HepG2 (cell line): Measurements from ENCODE around the gene IFI27. TPM values are rescaled to one million over a fixed set of nuclear protein-coding genes. Genes with fewer than 3 reads are reported as not detected.

Experiments
- ATAC-seq: fragments of 200-7000 bp; cut with Tn5 transposase; 3 replicates; pipeline ENCODE4 v1.9.1; 2020; ENCODE audit warnings: mild to moderate bottlenecking, moderate library complexity
- BruUV-seq: library from RNA; stranded (reverse); fragments of 400-500 nt; replicated peaks from 2 replicates; lab custom pipeline; 2021; lab: Mats Ljungman, UMichigan
- CTCF ChIA-PET: fragments of 300-600 bp; formaldehyde crosslinking; extraction: SDS; loops from one replicate; lab custom pipeline; 2021; ENCODE audit warnings: low total read pairs, inconsistent platforms, low intra/inter-chr PET ratio; lab: Yijun Ruan, JAX
- POLR2A ChIA-PET: fragments of 350-600 bp; sonication (Branson Sonifier 250); formaldehyde crosslinking; loops from one replicate; lab custom pipeline; 2020; ENCODE audit warnings: antibody characterized with exemption, inconsistent platforms; lab: Yijun Ruan, JAX
- DNase-seq: peaks from one replicate; pipeline ENCODE4 v3.0.0-alpha.2; 2015; ENCODE audit warnings: low spot score
- FAIRE-seq: peaks from 3 replicates; lab custom pipeline; 2011; peaks lifted over from hg19 to GRCh38; lab: Jason Lieb, UNC
- H2AFZ ChIP-seq: one replicate; pipeline ENCODE4 v1.6.1; 2011; ENCODE audit warnings: low read length, inconsistent platforms
- H3K27ac ChIP-seq: fragments of 300-600 bp; 3 replicates; pipeline ENCODE4 v1.8.0; 2011; ENCODE audit warnings: mixed run types, mild to moderate bottlenecking, mixed read lengths, low read length, inconsistent platforms; ENCODE audit not compliant: insufficient read depth; ENCODE audit errors: extremely low read length
- H3K27me3 ChIP-seq, 2 experiments: fragments of 200-600 bp in 1 of 2; 2 replicates in 1 of 2; 3 replicates in 1 of 2; pipeline versions ENCODE4 v1.6.0 to v1.8.0; 2011; ENCODE audit warnings: low read length in 2 of 2, mild to moderate bottlenecking in 2 of 2, moderate library complexity in 2 of 2, inconsistent platforms in 1 of 2; ENCODE audit not compliant: insufficient read depth in 2 of 2, control insufficient read depth in 1 of 2
- H3K36me3 ChIP-seq, 2 experiments: fragments of 200-600 bp in 1 of 2; replicated peaks in 1 of 2; 2 replicates in 1 of 2; 3 replicates in 1 of 2; pipeline versions ENCODE4 v1.5.1 to v1.8.0; 2011; ENCODE audit warnings: low read length in 2 of 2, inconsistent platforms in 1 of 2; ENCODE audit not compliant: insufficient read depth in 2 of 2, control insufficient read depth in 1 of 2
- H3K4me1 ChIP-seq: 2 replicates; pipeline ENCODE4 v1.5.1; 2012; ENCODE audit warnings: low read length, inconsistent platforms; ENCODE audit not compliant: insufficient read depth
- H3K4me2 ChIP-seq: 2 replicates; pipeline ENCODE4 v1.6.0; 2011; ENCODE audit warnings: low read depth, low read length, inconsistent platforms
- H3K4me3 ChIP-seq, 3 experiments: fragments of 200-600 bp in 1 of 3; sonication (generic), shearing (Covaris generic) in 1 of 3; replicated peaks in 1 of 3; 2 replicates each; pipeline ENCODE4 v1.5.1; 2011 to 2016; ENCODE audit warnings: low read length in 3 of 3, inconsistent platforms in 2 of 3, low read depth in 2 of 3, mild to moderate bottlenecking in 2 of 3, control low read depth in 1 of 3, mixed read lengths in 1 of 3; ENCODE audit not compliant: insufficient read depth in 1 of 3
- H3K79me2 ChIP-seq: one replicate; pipeline ENCODE4 v1.6.1; 2011; ENCODE audit warnings: low read length, inconsistent platforms; ENCODE audit not compliant: insufficient read depth
- H3K9ac ChIP-seq: 2 replicates; pipeline ENCODE4 v1.6.0; 2011; ENCODE audit warnings: mild to moderate bottlenecking, low read depth, low read length, inconsistent platforms; ENCODE audit not compliant: insufficient read depth
- H3K9me3 ChIP-seq: 2 replicates; pipeline ENCODE4 v1.5.1; 2012; ENCODE audit warnings: mild to moderate bottlenecking, low read length
- H4K20me1 ChIP-seq: 2 replicates; pipeline ENCODE4 v1.6.0; 2011; ENCODE audit warnings: inconsistent platforms, mild to moderate bottlenecking, low read length, moderate library complexity; ENCODE audit not compliant: insufficient read depth
- ARID3A ChIP-seq: IDR thresholded peaks from 2 replicates; pipeline ENCODE4 v1.6.1; 2012; ENCODE audit warnings: low read depth, low read length, improper control_type of control experiment
- CBX5 ChIP-seq: sonication (generic); formaldehyde crosslinking; IDR thresholded peaks from 2 replicates; pipeline ENCODE4 v1.4.0; 2020; ENCODE audit warnings: missing genetic modification reagents, borderline replicate concordance
- HES4 ChIP-seq: sonication (generic); formaldehyde crosslinking; IDR thresholded peaks from 2 replicates; pipeline ENCODE4 v1.9.0; 2021; ENCODE audit warnings: mild to moderate bottlenecking, missing genetic modification reagents, borderline replicate concordance
- HOXD1 ChIP-seq: sonication (generic); formaldehyde crosslinking; IDR thresholded peaks from 2 replicates; pipeline ENCODE4 v1.5.0; 2020; ENCODE audit warnings: missing genetic modification reagents
- NR0B2 ChIP-seq: sonication (generic); formaldehyde crosslinking; IDR thresholded peaks from 2 replicates; pipeline ENCODE4 v1.4.0; 2020; ENCODE audit warnings: mild to moderate bottlenecking, missing genetic modification reagents
- PHB2 ChIP-seq: fragments of 450-650 bp; IDR thresholded peaks from 2 replicates; pipeline ENCODE4 v1.6.1; 2018; ENCODE audit not compliant: partially characterized antibody
- SALL2 ChIP-seq: sonication (generic); formaldehyde crosslinking; IDR thresholded peaks from 2 replicates; pipeline ENCODE4 v1.8.1; 2023; ENCODE audit warnings: mild to moderate bottlenecking, missing genetic modification reagents, inconsistent platforms
- SMC3 ChIP-seq: IDR thresholded peaks from 2 replicates; pipeline ENCODE4 v1.6.1; 2011; ENCODE audit warnings: low read length, improper control_type of control experiment
- STAT5B ChIP-seq: sonication (generic); formaldehyde crosslinking; IDR thresholded peaks from 2 replicates; pipeline ENCODE4 v1.4.0; 2020; ENCODE audit warnings: missing genetic modification reagents
- ZKSCAN5 ChIP-seq: sonication (generic); formaldehyde crosslinking; IDR thresholded peaks from 2 replicates; pipeline ENCODE4 v1.5.1; 2020; ENCODE audit warnings: mild to moderate bottlenecking, missing genetic modification reagents
- ZNF260 ChIP-seq: sonication (generic); formaldehyde crosslinking; IDR thresholded peaks from 2 replicates; pipeline ENCODE4 v1.4.0; 2020; ENCODE audit warnings: missing genetic modification reagents, low read depth, mild to moderate bottlenecking, borderline replicate concordance
- ZNF530 ChIP-seq: sonication (generic); formaldehyde crosslinking; IDR thresholded peaks from 2 replicates; pipeline ENCODE4 v1.5.0; 2020; ENCODE audit warnings: low read depth, mild to moderate bottlenecking, missing genetic modification reagents
- ZNF552 ChIP-seq: sonication (generic); formaldehyde crosslinking; IDR thresholded peaks from 2 replicates; pipeline ENCODE4 v1.9.0; 2022; ENCODE audit warnings: missing genetic modification reagents, mild to moderate bottlenecking, borderline replicate concordance
- ZNF670 ChIP-seq: sonication (generic); formaldehyde crosslinking; IDR thresholded peaks from 2 replicates; pipeline ENCODE4 v1.8.0; 2022; ENCODE audit warnings: mild to moderate bottlenecking, missing genetic modification reagents, borderline replicate concordance
- ZNF83 ChIP-seq: sonication (generic); formaldehyde crosslinking; IDR thresholded peaks from 2 replicates; pipeline ENCODE4 v1.4.0; 2020; ENCODE audit warnings: missing genetic modification reagents, mild to moderate bottlenecking, borderline replicate concordance
- ZNF839 ChIP-seq: sonication (generic); formaldehyde crosslinking; IDR thresholded peaks from 2 replicates; pipeline ENCODE4 v1.4.0; 2020; ENCODE audit warnings: missing genetic modification reagents, mild to moderate bottlenecking, borderline replicate concordance
- WGBS: methylation state at CpG from one replicate; pipeline ENCODE4 v1.1.6; 2017; ENCODE audit warnings: low lambda C conversion rate; 5-methylcytosine and 5-hydroxymethylcytosine counted together
- in situ Hi-C: cut with HindIII; loops from 2 replicates; pipeline ENCODE4 v1.10.0; 2017; ENCODE audit warnings: low pct_unique_long_range_greater_than_20kb; ENCODE audit not compliant: extremely low pct_ligation_motif_present
- intact Hi-C: fragments of 100-400 bp; cut with micrococcal nuclease; formaldehyde crosslinking; loops from one replicate; pipeline ENCODE4 v1.10.0; 2022; ENCODE audit not compliant: unreplicated experiment
- polyA plus RNA-seq, 8 experiments: library from polyadenylated mRNA; depleted of rRNA in 3 of 8; stranded (reverse) in 7 of 8; unstranded in 1 of 8; fragments of >200 nt; fragmentation: Illumina TruSeq in 4 of 8; extraction: Trizol in 4 of 8; gene quantifications; 2 replicates each; pipeline versions ENCODE4 v1.2.1 to v1.2.3, GENCODE V29; 2011 to 2016; ENCODE audit warnings: low read depth in 4 of 8, missing spikeins in 1 of 8, mixed read lengths in 1 of 8; ENCODE audit not compliant: insufficient read depth in 1 of 8
- total RNA-seq, 5 experiments: library from RNA; depleted of rRNA; stranded (reverse); fragments of >200 nt; fragmentation: Illumina TruSeq; extraction: Trizol; gene quantifications; 2 replicates each; pipeline ENCODE4 v1.2.3, GENCODE V29; 2016; ENCODE audit warnings: low read depth in 1 of 5

Gene IFI27
- total and polyA plus RNA-seq, 2 of the 13 experiments (the other 11 are each of a cell fraction or from before 2014, with no cell fraction given): 1.2 to 1.7 TPM

- TF ChIP-seq NR0B2 (CRISPR knock-in tag) (no peak), PHB2 (no peak), ZNF530 (CRISPR knock-in tag) (no peak), ZNF552 (CRISPR knock-in tag) (no peak), SMC3 (peak; percentile 32; the same call in 1 of the 2 replicates)
Measured at GRCh38 chr14:94143239-94143638, 32.7 kb downstream of the IFI27 start (continued).

- Histone ChIP-seq H3K27ac (no peak overlapping the region), H3K79me2 (no peaks in the 10 kb centered on the region), H3K4me1 (peaks cover 36% of the 10 kb centered on the region), H4K20me1 (no peaks in the 10 kb centered on the region), H3K9ac (no peak overlapping the region), H3K9me3 (no peaks in the 10 kb centered on the region), H3K4me3 (no peak overlapping the region), H2AFZ (no peak overlapping the region), H3K27me3 (peaks cover 2 to 16% of the 10 kb centered on the region in 2 experiments; a peak in 3 of 5 replicates), H3K36me3 (no peaks in the 10 kb centered on the region), H3K4me2 (no peak overlapping the region)
- FAIRE-seq (no peak), ATAC-seq (no peak), DNase-seq (no peak)
- CTCF ChIA-PET: interaction anchor here (1.3 kb wide), 1 partner anchor 107 kb away, joined by 5 read pairs; no protein-coding TSS in a partner anchor
- intact Hi-C loops (no loop called here), in situ Hi-C loops (no loop called here)
- WGBS: 44% methylated on average over 4 of the region's 4 CpGs
- TF ChIP-seq STAT5B (no peak), SALL2 (CRISPR knock-in tag) (no peak), HES4 (CRISPR knock-in tag) (no peak), ZKSCAN5 (CRISPR knock-in tag) (no peak), ZNF260 (CRISPR knock-in tag) (no peak), ZNF670 (no peak), ARID3A (no peak), CBX5 (CRISPR knock-in tag) (no peak), ZNF839 (CRISPR knock-in tag) (no peak), HOXD1 (no peak), ZNF83 (CRISPR knock-in tag) (no peak)
- POLR2A ChIA-PET: no interaction called here
- BruUV-seq: no TSS peak
Measured at GRCh38 chr14:94143711-94144110, 33.2 kb downstream of the IFI27 start.
